Bronchial smooth muscle cell (primary cell): Measurements from ENCODE around the gene CALB2. TPM values are rescaled to one million over a fixed set of nuclear protein-coding genes. Genes with fewer than 3 reads are reported as not detected.

Experiments
- total RNA-seq: library from RNA; depleted of rRNA; stranded (reverse); fragments of >200 nt; gene quantifications from 2 replicates; pipeline ENCODE4 v1.2.1, GENCODE V29; 2014

Gene CALB2
- total RNA-seq = under 0.01 TPM in 1 of 2 replicates, not detected in the other

GRCh38 chr16:71358464-71358998, at the start of gene CALB2:
Gene CALB2, plus strand, starts transcription at chr16:71358723. Its CDS starts 70 bp downstream, at chr16:71358793.

Other genes with a start within 250 kb of the CALB2 start
- gene HYDIN, start 128.0 kb upstream of the CALB2 start, total RNA-seq = 0.26 and 0.63 TPM in 2 replicates
- gene CMTR2, start 69.3 kb upstream of the CALB2 start, total RNA-seq = 13.7 and 22.5 TPM in 2 replicates
- gene TLE7, start 83.3 kb downstream of the CALB2 start, total RNA-seq = not detected in 2 replicates
- 8.9 and 10.9 TPM in 2 replicates for gene ZNF23, start 103.5 kb downstream of the CALB2 start, total RNA-seq
- gene ZNF19, start 130.6 kb downstream of the CALB2 start, total RNA-seq = 1.4 and 1.8 TPM in 2 replicates
- not detected in 2 replicates for gene CHST4, start 167.7 kb downstream of the CALB2 start, total RNA-seq
- gene TAT, start 218.4 kb downstream of the CALB2 start, total RNA-seq = not detected in 2 replicates